ENCODE results near the gene CEMP1.

- TF ChIP-seq, protein P1, sequence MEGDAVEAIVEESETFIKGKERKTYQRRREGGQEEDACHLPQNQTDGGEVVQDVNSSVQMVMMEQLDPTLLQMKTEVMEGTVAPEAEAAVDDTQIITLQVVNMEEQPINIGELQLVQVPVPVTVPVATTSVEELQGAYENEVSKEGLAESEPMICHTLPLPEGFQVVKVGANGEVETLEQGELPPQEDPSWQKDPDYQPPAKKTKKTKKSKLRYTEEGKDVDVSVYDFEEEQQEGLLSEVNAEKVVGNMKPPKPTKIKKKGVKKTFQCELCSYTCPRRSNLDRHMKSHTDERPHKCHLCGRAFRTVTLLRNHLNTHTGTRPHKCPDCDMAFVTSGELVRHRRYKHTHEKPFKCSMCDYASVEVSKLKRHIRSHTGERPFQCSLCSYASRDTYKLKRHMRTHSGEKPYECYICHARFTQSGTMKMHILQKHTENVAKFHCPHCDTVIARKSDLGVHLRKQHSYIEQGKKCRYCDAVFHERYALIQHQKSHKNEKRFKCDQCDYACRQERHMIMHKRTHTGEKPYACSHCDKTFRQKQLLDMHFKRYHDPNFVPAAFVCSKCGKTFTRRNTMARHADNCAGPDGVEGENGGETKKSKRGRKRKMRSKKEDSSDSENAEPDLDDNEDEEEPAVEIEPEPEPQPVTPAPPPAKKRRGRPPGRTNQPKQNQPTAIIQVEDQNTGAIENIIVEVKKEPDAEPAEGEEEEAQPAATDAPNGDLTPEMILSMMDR (IDR thresholded peaks at IDR 0.05): no peak
- no peak for TF ChIP-seq POLR2A (IDR thresholded peaks at IDR 0.05)
These were observed 34.7 kb downstream of the CEMP1 start for GRCh38 chr16:2496223-2497115.
